ENCODE data around the gene GIPC2.
"Not testable (repeated sequence)": the region's sequence is repeated elsewhere in the genome, so short reads cannot be mapped to it uniquely, and the experiment has no call there.

The GIPC2 gene

GRCh38 chr1:78038071-78038470, 7.7 kb upstream of the GIPC2 start:
- DNase-seq = no peak

GRCh38 chr1:78038491-78038939, 7.3 kb upstream of the GIPC2 start:
- DNase-seq = no peak

- peak; percentile 11 for DNase-seq
Observed at GRCh38 chr1:78040484-78041089, 5.2 kb upstream of the GIPC2 start.

- DNase-seq = no peak
Observed at GRCh38 chr1:78043436-78043835, 2.3 kb upstream of the GIPC2 start.

- DNase-seq = no peak
Observed at GRCh38 chr1:78044796-78045562, 787 bp upstream of the GIPC2 start.

GRCh38 chr1:78045563-78045925, 222 bp upstream of the GIPC2 start:
- no peak for DNase-seq

GRCh38 chr1:78047106-78047505, 1.3 kb downstream of the GIPC2 start:
- DNase-seq = no peak

- no peak for DNase-seq
Observed at GRCh38 chr1:78047631-78048030, 1.9 kb downstream of the GIPC2 start.

- DNase-seq = no peak
Observed at GRCh38 chr1:78048446-78048845, 2.7 kb downstream of the GIPC2 start.

GRCh38 chr1:78049396-78049795, 3.6 kb downstream of the GIPC2 start:
- DNase-seq = no peak

GRCh38 chr1:78051005-78051404, 5.2 kb downstream of the GIPC2 start:
- DNase-seq = no peak

- no peak for DNase-seq
Observed at GRCh38 chr1:78052685-78053405, 7.1 kb downstream of the GIPC2 start.

- no peak for DNase-seq
Observed at GRCh38 chr1:78053498-78053897, 7.7 kb downstream of the GIPC2 start.

- DNase-seq = peak; percentile 7
Observed at GRCh38 chr1:78054559-78054958, 8.8 kb downstream of the GIPC2 start.

GRCh38 chr1:78054972-78055371, 9.2 kb downstream of the GIPC2 start:
- no peak for DNase-seq

GRCh38 chr1:78055565-78056132, 9.9 kb downstream of the GIPC2 start:
- DNase-seq = no peak

- DNase-seq = no peak
Observed at GRCh38 chr1:78058670-78059069, 12.9 kb downstream of the GIPC2 start.

- DNase-seq = peak; percentile 27
Observed at GRCh38 chr1:78060857-78061563, 15.2 kb downstream of the GIPC2 start.

GRCh38 chr1:78061825-78062523, 16.2 kb downstream of the GIPC2 start:
- no peak for DNase-seq

- not testable (repeated sequence) for DNase-seq
Observed at GRCh38 chr1:78064886-78065285, 19.1 kb downstream of the GIPC2 start.

- no peak for DNase-seq
Observed at GRCh38 chr1:78068681-78069283, 23.0 kb downstream of the GIPC2 start.

- no peak for DNase-seq
Observed at GRCh38 chr1:78069784-78070183, 24.0 kb downstream of the GIPC2 start.

All from activated CD4-positive, alpha-beta T cell treated with anti-CD3 and anti-CD28 coated beads, Interleukin-10, Interleukin-2, amounts not matched to agents 100 ng/mL and 50 ng/mL, durations not matched to agents 16 hours and 8 hours (primary cell).